DND-41 (cell line): ENCODE results near the gene CENPP.

Experiments used
- EZH2 ChIP-seq: IDR thresholded peaks from 3 replicates; pipeline ENCODE4 v1.6.1; 2012; ENCODE audit warnings: borderline replicate concordance, low read depth, mild to moderate bottlenecking, moderate library complexity, low read length, inconsistent platforms; ENCODE audit not compliant: severe bottlenecking
- TF ChIP-seq, protein P1 (sequence below): IDR thresholded peaks from 2 replicates; pipeline ENCODE4 v1.5.1; 2012; ENCODE audit warnings: borderline replicate concordance, low read length, moderate library complexity, mild to moderate bottlenecking; ENCODE audit not compliant: poor library complexity, severe bottlenecking; ENCODE audit errors: extremely low read depth

DNA sequence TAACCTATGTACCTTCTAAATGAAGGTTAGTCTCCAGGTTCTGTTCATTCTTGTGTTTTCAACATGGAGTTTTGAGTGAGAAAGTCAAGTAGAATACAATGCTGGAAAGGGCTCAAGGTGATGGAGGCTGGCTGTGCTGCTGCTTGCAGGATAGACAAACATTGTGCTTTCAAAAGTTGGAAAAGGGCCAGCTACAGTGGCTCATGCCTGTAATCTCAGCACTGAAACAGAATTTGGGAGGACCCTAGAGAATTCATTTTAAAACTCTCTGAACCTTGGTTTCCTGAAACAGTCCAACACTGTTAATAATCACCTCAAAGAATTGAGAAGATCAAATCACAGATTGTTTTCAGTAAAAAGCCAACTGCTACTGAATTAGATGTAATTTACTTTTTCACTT, 16.9 kb upstream of the CENPP start:
- TF ChIP-seq, protein P1, sequence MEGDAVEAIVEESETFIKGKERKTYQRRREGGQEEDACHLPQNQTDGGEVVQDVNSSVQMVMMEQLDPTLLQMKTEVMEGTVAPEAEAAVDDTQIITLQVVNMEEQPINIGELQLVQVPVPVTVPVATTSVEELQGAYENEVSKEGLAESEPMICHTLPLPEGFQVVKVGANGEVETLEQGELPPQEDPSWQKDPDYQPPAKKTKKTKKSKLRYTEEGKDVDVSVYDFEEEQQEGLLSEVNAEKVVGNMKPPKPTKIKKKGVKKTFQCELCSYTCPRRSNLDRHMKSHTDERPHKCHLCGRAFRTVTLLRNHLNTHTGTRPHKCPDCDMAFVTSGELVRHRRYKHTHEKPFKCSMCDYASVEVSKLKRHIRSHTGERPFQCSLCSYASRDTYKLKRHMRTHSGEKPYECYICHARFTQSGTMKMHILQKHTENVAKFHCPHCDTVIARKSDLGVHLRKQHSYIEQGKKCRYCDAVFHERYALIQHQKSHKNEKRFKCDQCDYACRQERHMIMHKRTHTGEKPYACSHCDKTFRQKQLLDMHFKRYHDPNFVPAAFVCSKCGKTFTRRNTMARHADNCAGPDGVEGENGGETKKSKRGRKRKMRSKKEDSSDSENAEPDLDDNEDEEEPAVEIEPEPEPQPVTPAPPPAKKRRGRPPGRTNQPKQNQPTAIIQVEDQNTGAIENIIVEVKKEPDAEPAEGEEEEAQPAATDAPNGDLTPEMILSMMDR: no peak
- TF ChIP-seq EZH2: no peak
